ENCODE measurements around the gene KRTAP10-11.

GRCh38 chr21:44671911-44672310 is 25.7 kb downstream of the KRTAP10-11 start:
- no peak for TF ChIP-seq CTCF (IDR thresholded peaks at IDR 0.05)
- no peak for TF ChIP-seq POLR2A (IDR thresholded peaks at IDR 0.05)
- no peak for TF ChIP-seq POLR2AphosphoS5 (IDR thresholded peaks at IDR 0.05)
